GM12878 (cell line): ENCODE results near the gene GNLY. TPM values are rescaled to one million over a fixed set of nuclear protein-coding genes. Genes with fewer than 3 reads are reported as not detected.
A peak's percentile ranks its signal among the peaks of the same experiment; 100 is the strongest.

ENCODE experiments used
- ATAC-seq: fragments of 200-7000 bp; cut with Tn5 transposase; 3 replicates; pipeline ENCODE4 v1.9.1; 2020; ENCODE audit warnings: mild to moderate bottlenecking, moderate library complexity
- BruUV-seq: library from RNA; stranded (reverse); fragments of 400-500 nt; replicated peaks from 2 replicates; lab custom pipeline; 2021; lab: Mats Ljungman, UMichigan
- CTCF ChIA-PET: fragments of 300-600 bp; sonication (Branson Sonifier 250); formaldehyde crosslinking; extraction: SDS; loops from one replicate; lab custom pipeline; 2021; ENCODE audit warnings: inconsistent platforms; lab: Yijun Ruan, JAX
- POLR2A ChIA-PET: fragments of 350-600 bp; formaldehyde crosslinking; extraction: SDS; loops from one replicate; lab custom pipeline; 2021; ENCODE audit warnings: inconsistent platforms; lab: Charles Lee
- RAD21 ChIA-PET: fragments of 300-600 bp; sonication (Branson Sonifier 250); formaldehyde crosslinking; loops from one replicate; lab custom pipeline; 2023; ENCODE audit warnings: antibody characterized with exemption; ENCODE audit not compliant: unreplicated experiment; lab: Charles Lee
- SMC1A ChIA-PET: fragments of 300-600 bp; sonication (Branson Sonifier 250); formaldehyde crosslinking; loops from one replicate; lab custom pipeline; 2023; ENCODE audit not compliant: unreplicated experiment, uncharacterized antibody; lab: Charles Lee
- DNase-seq: peaks from one replicate; pipeline ENCODE4 v3.0.0-alpha.2; 2011; ENCODE audit warnings: low read depth, low spot score
- FAIRE-seq: peaks from 3 replicates; lab custom pipeline; 2011; peaks lifted over from hg19 to GRCh38; lab: Jason Lieb, UNC
- H2AFZ ChIP-seq: 2 replicates; pipeline ENCODE4 v1.6.0; 2011; ENCODE audit warnings: low read depth, low read length, control low read depth; ENCODE audit not compliant: control insufficient read depth
- H3K27ac ChIP-seq: 2 replicates; pipeline ENCODE4 v1.5.1; 2011; ENCODE audit warnings: control low read depth; ENCODE audit not compliant: control insufficient read depth, insufficient read depth
- H3K27me3 ChIP-seq, 2 experiments: replicated peaks in 1 of 2; 2 replicates each; pipeline versions ENCODE4 v1.6.0 to v1.6.1; 2011; ENCODE audit warnings: low read length in 1 of 2; ENCODE audit not compliant: control insufficient read depth in 2 of 2, insufficient read depth in 2 of 2
- H3K36me3 ChIP-seq, 2 experiments: 2 replicates each; pipeline ENCODE4 v1.5.1; 2011; ENCODE audit warnings: low read length in 1 of 2; ENCODE audit not compliant: control insufficient read depth in 2 of 2, insufficient read depth in 2 of 2
- H3K4me1 ChIP-seq: 2 replicates; pipeline ENCODE4 v1.6.1; 2011; ENCODE audit warnings: mild to moderate bottlenecking, low read length, moderate library complexity, mixed read lengths; ENCODE audit not compliant: control insufficient read depth, insufficient read depth
- H3K4me2 ChIP-seq: 2 replicates; pipeline ENCODE4 v1.6.0; 2011; ENCODE audit warnings: control low read depth; ENCODE audit not compliant: control insufficient read depth, insufficient read depth
- H3K4me3 ChIP-seq: fragments of 200-600 bp; sonication (generic); 2 replicates; pipeline ENCODE4 v1.5.1; 2016
- H3K79me2 ChIP-seq: 2 replicates; pipeline ENCODE4 v1.6.0; 2011; ENCODE audit warnings: low read length; ENCODE audit not compliant: control insufficient read depth, insufficient read depth
- H3K9ac ChIP-seq: 2 replicates; pipeline ENCODE4 v1.8.0; 2011; ENCODE audit warnings: low read length, control low read depth, mixed read lengths; ENCODE audit not compliant: control insufficient read depth, insufficient read depth
- H3K9me3 ChIP-seq: replicated peaks from 3 replicates; pipeline ENCODE4 v1.5.1; 2011; ENCODE audit warnings: mild to moderate bottlenecking, low read length; ENCODE audit not compliant: control insufficient read depth, insufficient read depth
- H4K20me1 ChIP-seq: 2 replicates; pipeline ENCODE4 v1.6.0; 2011; ENCODE audit not compliant: control insufficient read depth, insufficient read depth
- BHLHE40 ChIP-seq, 2 experiments: fragments of 450-650 bp in 1 of 2; IDR thresholded peaks; 2 replicates each; pipeline ENCODE4 v1.6.1; 2011 to 2017; ENCODE audit warnings: low read depth in 2 of 2, borderline replicate concordance in 1 of 2, improper control_type of control experiment in 1 of 2, low read length in 1 of 2, mild to moderate bottlenecking in 1 of 2
- DPF2 ChIP-seq: fragments of 450-650 bp; IDR thresholded peaks from 2 replicates; pipeline ENCODE4 v1.6.1; 2017; ENCODE audit warnings: mild to moderate bottlenecking
- HSF1 ChIP-seq: fragments of 150-350 bp; IDR thresholded peaks from 2 replicates; pipeline ENCODE4 v1.6.1; 2014; ENCODE audit warnings: mild to moderate bottlenecking, low read depth, low read length
- IKZF1 ChIP-seq: fragments of 450-650 bp; conservative IDR thresholded peaks from 2 replicates; pipeline ENCODE4 v1.6.1; 2017; ENCODE audit warnings: antibody characterized with exemption, mild to moderate bottlenecking
- IRF4 ChIP-seq: IDR thresholded peaks from 2 replicates; pipeline ENCODE4 v1.6.1; 2011; ENCODE audit warnings: low read depth, low read length
- KLF5 ChIP-seq: fragments of 450-650 bp; IDR thresholded peaks from 2 replicates; pipeline ENCODE4 v1.6.1; 2014; ENCODE audit warnings: mild to moderate bottlenecking; ENCODE audit not compliant: partially characterized antibody
- RB1 ChIP-seq: fragments of 450-650 bp; formaldehyde crosslinking; IDR thresholded peaks from 2 replicates; pipeline ENCODE4 v1.6.1; 2017; ENCODE audit warnings: mild to moderate bottlenecking, borderline replicate concordance
- SMARCA5 ChIP-seq: fragments of 450-650 bp; IDR thresholded peaks from 2 replicates; pipeline ENCODE4 v1.6.1; 2017; ENCODE audit warnings: mild to moderate bottlenecking
- ZBTB11 ChIP-seq: fragments of 450-650 bp; formaldehyde crosslinking; IDR thresholded peaks from 2 replicates; pipeline ENCODE4 v1.5.0; 2022; ENCODE audit warnings: mild to moderate bottlenecking, missing genetic modification characterization
- ZBTB33 ChIP-seq: fragments of 450-650 bp; IDR thresholded peaks from 2 replicates; pipeline ENCODE4 v1.6.1; 2017; ENCODE audit warnings: mild to moderate bottlenecking
- WGBS: methylation state at CpG from one replicate; pipeline ENCODE4 v1.1.6; 2016; ENCODE audit warnings: low lambda C conversion rate; ENCODE audit not compliant: insufficient replicate concordance, insufficient coverage; ENCODE audit errors: missing lambda C conversion rate; 5-methylcytosine and 5-hydroxymethylcytosine counted together
- in situ Hi-C: fragments of 300-500 bp; cut with MboI; formaldehyde crosslinking; loops from 9 replicates; pipeline ENCODE4 v1.14.3; 2018; ENCODE audit warnings: mixed read lengths
- intact Hi-C: fragments of 100-400 bp; cut with micrococcal nuclease; formaldehyde crosslinking; loops from one replicate; pipeline ENCODE4 v1.14.2; 2022; ENCODE audit not compliant: unreplicated experiment
- polyA plus RNA-seq, 11 experiments: library from polyadenylated mRNA; depleted of rRNA in 4 of 11; unstranded in 6 of 11; stranded (reverse) in 5 of 11; fragments of >200 nt; fragmentation: Nextera tagmentation in 4 of 11; fragmentation: Illumina TruSeq in 1 of 11; extraction: Ambion mirVana in 4 of 11; extraction: Trizol in 1 of 11; gene quantifications; 1 replicate in 1 of 11; 2 replicates in 10 of 11; pipeline versions ENCODE4 v1.2.1 to v1.2.3, GENCODE V29; 2011 to 2016; ENCODE audit warnings: inconsistent platforms in 2 of 11, missing spikeins in 2 of 11, low read depth in 1 of 11
- total RNA-seq, 4 experiments: library from RNA; depleted of rRNA in 3 of 4; stranded (reverse); fragments of >200 nt in 3 of 4; fragmentation: Illumina TruSeq in 1 of 4; extraction: Trizol in 1 of 4; gene quantifications; 2 replicates each; pipeline versions ENCODE4 v1.2.1 to v1.2.3, GENCODE V29; 2013 to 2021
- TF ChIP-seq, protein P1 (sequence below): fragments of 450-650 bp; IDR thresholded peaks from 2 replicates; pipeline ENCODE4 v1.6.1; 2016; ENCODE audit warnings: mild to moderate bottlenecking

The GNLY gene
- total and polyA plus RNA-seq, 10 of the 15 experiments (the other 5 are each of a cell fraction or from before 2014, with no cell fraction given), result 0.18 to 0.42 TPM; not detected in 8

DNA sequence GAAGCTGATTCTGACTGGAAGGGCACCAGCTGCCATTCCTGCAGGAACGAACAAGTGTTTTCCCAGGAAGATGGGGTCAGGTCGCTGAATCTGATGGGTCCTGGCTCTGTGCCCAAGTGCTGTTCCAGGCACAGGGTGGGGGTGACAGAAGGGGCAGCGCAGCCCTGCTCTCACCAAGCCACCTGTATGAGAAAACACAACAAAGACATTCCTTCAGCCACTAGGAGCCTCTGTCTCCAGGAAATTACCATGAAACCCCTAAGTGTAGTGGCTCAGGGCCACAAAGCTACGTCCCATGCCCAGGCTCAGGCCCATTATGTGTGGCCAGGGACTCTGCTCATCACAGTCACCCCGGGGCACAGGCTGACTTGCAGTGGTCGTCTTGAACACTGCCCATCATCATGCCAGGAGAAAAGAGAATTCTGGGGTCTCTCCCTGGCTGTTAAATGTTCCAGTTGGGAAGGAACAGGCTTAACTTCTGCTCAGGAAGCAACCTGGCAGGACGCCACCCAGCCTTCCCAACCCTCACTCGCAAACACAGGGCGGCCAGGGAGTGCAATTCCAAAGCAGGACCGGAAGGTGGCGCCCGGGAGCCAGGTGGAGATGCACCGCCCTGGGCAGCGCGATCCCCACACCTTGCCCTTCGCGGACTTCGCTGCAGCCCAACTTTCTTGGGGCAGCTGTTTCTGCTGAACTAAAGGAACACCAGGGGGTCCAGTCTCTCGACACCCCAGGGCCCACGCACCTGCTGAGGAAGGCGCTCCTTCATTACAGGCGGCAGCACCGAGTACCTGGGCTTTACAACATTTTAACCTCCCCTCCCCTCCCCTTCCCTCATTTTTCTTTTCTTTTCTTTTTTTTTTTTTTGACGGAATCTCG lies 15.1 kb upstream of the GNLY start:
- no TSS peak for BruUV-seq
- intact Hi-C loops (loop anchor here (1.0 to 5.0 kb wide), 3 partner anchors 28 to 135 kb away; no protein-coding TSS in a partner anchor), in situ Hi-C loops (no loop called here)
- Histone ChIP-seq H3K27ac (no peak overlapping the region), H3K4me2 (no peak overlapping the region; the same call in 1 of the 2 replicates), H4K20me1 (no peaks in the 10 kb centered on the region), H3K27me3 (no peaks in the 10 kb centered on the region), H3K36me3 (no peaks in the 10 kb centered on the region), H3K79me2 (no peaks in the 10 kb centered on the region), H3K4me3 (no peak overlapping the region), H2AFZ (peak overlapping the region; percentile 59), H3K9ac (no peak overlapping the region), H3K4me1 (no peaks in the 10 kb centered on the region), H3K9me3 (no peaks in the 10 kb centered on the region)
- POLR2A ChIA-PET, result interaction anchor here (0.6 kb wide), 1 partner anchor 26 kb away, joined by 4 read pairs; no protein-coding TSS in a partner anchor
- DNase-seq, result no peak
- ATAC-seq, result peak; percentile 99
- RAD21 ChIA-PET, result interaction anchor here (0.5 to 8.3 kb wide), 10 partner anchors 21 to 281 kb away, joined by 3 to 94 read pairs (median 4); no protein-coding TSS in a partner anchor
- CTCF ChIA-PET, result interaction anchor here (0.6 to 9.3 kb wide), 13 partner anchors 11 to 137 kb away, joined by 3 to 194 read pairs (median 5); partner anchors contain the start of gene SFTPB
- WGBS, result 13% methylated on average over 23 of the region's 25 CpGs
- FAIRE-seq, result peak; percentile 77
- SMC1A ChIA-PET, result interaction anchor here (0.7 to 5.1 kb wide), 5 partner anchors 28 to 260 kb away, joined by 3 to 75 read pairs (median 3); no protein-coding TSS in a partner anchor
- TF ChIP-seq SMARCA5 (peak; percentile 83), ZBTB11 (CRISPR knock-in tag) (no peak), BHLHE40 (IDR thresholded peaks at IDR 0.05; ENCODE audit: borderline replicate concordance in 1 of 2, low read depth in 2 of 2, low read length in 1 of 2) (peak; percentile 31; a peak in 2 of 4 replicates), IRF4 (0 out of 2 replicates have a peak, but pooled peaks have one; percentile 37), DPF2 (peak; percentile 29; the same call in 1 of the 2 replicates), ZBTB33 (peak; percentile 69; the same call in 1 of the 2 replicates), IKZF1 (peak; percentile 54), KLF5 (no peak), RB1 (no peak), HSF1 (no peak)
- TF ChIP-seq, protein P1, sequence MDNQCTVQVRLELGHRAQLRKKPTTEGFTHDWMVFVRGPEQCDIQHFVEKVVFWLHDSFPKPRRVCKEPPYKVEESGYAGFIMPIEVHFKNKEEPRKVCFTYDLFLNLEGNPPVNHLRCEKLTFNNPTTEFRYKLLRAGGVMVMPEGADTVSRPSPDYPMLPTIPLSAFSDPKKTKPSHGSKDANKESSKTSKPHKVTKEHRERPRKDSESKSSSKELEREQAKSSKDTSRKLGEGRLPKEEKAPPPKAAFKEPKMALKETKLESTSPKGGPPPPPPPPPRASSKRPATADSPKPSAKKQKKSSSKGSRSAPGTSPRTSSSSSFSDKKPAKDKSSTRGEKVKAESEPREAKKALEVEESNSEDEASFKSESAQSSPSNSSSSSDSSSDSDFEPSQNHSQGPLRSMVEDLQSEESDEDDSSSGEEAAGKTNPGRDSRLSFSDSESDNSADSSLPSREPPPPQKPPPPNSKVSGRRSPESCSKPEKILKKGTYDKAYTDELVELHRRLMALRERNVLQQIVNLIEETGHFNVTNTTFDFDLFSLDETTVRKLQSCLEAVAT, result peak; percentile 50; the same call in 1 of the 2 replicates
